HG03460 (cell line): ENCODE data around the gene FAAP24.
"Not testable (repeated sequence)": the region's sequence is repeated elsewhere in the genome, so short reads cannot be mapped to it uniquely, and the experiment has no call there.

Experiments used
- ATAC-seq: cut with Tn5 transposase; IDR thresholded peaks from one replicate; pipeline ENCODE4 v1.9.1; 2021; ENCODE audit not compliant: unreplicated experiment

FAAP24 gene

GRCh38 chr19:32997716-32998355 is 25.8 kb downstream of the FAAP24 start:
- no peak for ATAC-seq

DNA sequence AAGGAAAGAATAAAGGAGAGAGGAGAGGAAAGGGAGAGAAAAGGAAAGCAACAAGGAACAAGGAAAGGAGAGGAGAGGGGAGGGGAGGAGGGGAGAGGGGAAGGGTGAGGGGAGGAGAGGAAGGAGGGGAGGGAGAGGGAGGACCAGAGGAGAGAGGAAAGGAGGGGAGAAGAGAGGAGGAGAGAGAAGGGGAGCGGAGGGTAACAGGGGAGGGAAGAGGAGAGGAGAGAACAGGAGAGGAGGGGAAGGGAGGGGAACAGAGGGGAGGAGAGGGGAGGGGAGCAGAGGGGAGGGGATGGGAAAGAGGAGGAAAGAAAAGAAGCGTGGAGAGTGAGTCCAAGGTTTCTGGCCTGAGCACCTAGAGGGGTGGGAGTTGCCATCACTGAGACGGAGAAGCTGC is 26.7 kb downstream of the FAAP24 start:
- ATAC-seq = no peak

DNA sequence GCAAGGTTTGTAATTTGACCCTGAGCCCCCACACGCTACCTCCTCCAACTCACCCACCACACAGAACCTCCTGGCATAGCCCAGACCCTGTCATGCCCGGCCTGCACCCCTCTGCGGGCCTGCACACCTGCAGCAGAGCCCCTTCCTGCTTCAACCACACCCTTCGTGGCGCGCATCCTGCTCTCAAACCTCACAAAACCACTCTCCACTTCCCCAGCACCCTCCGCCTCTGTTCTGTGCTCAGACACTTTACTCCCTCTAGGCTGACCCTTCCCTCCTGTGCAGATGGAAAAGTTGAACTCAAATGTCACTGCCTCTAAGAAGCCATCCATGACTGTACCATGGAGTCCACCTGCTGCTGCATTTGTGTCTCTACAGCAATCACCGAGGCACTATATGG is 28.5 kb downstream of the FAAP24 start:
- no peak for ATAC-seq

DNA sequence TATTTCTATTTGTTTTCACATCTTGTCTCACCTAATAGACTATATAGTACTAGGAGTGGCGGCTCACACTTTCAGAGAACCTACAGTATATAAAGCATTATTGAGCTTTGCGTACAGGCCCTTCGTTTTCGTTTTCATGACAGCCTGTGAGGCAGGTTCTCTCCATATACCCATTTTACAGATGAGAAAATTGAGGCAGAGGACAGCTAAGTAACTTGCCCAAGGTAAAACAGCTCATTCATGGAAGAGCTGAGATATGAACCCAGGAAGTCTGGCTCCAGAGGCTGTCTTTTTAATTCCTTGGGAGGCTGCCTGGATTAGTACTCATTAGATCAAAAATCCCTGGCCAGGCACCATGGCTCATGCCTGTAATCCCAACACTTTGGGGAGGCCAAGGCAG is 28.9 kb downstream of the FAAP24 start:
- ATAC-seq = no peak

DNA sequence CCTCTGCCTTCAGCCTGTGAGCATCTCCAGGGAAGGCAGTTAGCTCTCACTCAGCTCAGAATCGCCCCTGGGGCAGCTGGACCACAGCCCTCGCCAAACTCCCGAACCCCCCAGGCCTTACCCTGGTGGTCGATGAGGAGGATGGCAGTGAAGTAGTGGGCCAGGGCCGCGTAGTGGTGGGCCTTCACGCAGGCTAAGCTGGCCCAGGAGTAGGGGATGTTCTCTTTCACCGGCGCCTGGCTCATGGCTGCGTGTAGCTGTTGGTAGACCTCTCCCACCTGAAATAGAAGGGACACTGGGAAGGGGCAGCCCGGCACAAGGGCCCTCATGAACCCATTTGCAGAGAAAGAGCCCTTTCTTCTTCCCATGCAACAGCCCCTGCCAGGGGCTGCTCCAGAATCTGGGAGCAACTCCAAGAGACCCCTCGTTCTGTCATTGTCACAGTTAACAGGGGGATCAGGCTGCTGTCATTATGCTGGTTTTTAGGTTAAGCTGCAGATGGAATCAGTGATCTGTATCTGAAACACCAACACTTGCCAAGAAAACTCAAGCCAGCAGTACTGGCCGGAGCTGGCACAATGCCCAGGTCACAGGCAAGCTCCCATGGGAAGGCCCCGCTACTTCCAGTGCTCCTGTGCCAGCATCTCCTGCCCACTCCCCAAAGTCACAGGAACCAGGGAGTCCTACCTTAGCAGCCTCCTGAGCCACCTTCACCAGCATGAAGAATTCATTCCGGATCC is 30.3 kb downstream of the FAAP24 start:
- not testable (repeated sequence) for ATAC-seq

GRCh38 chr19:33003424-33004024 is 31.5 kb downstream of the FAAP24 start:
- not testable (repeated sequence) for ATAC-seq

- ATAC-seq = no peak
Measured at GRCh38 chr19:33005440-33005839, 33.4 kb downstream of the FAAP24 start.

- no peak for ATAC-seq
Measured at GRCh38 chr19:33008738-33009137, 36.7 kb downstream of the FAAP24 start.

DNA sequence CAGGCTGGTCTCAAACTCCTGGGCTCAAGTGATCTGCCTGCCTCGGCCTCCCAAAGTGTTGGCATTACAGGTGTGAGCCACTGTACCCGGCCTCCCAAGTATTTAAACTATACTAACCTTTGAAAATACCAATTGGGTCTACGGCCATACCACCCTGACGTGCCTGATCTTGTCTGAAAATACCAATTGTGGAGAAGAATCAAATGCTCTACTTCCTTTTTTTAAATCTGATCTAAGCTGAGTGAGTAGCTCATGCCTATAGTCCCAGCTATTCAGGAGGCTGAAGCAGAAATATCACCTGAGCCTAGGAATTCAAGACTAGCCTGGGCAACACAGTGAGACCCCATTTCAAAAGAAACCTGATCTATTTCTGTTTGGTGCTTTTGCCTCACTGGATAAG is 38.8 kb downstream of the FAAP24 start:
- not testable (repeated sequence) for ATAC-seq

DNA sequence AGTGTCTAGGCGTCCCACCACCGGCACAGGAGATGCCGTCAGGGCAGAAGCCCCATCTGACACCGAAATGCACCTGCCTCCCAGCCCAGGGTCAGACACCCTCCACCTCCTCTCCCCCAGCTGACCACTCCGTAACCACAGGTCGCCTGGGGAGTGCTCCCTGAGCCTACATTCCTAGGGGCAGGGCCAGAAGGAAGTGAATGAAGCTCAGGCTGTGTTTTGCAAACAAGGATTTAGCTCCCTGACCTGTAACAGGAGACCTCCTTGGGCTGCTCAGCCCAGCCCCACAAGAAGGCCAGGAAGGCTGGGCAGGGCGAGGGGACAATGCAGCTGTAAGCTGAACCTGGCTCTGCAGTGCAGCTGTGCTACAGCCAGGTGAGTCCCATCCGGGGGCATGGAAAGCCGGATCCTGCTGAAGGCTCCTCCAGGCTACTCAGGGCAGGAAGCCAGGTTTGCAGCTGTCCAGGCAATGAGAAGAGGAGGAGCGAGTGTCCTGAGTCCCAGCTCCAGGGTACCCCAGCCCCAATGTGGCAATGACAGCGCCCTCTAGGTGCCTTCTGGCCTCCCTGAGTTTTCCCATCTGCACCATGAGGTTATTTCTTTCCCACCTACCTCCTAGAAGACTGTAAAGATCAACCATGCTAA is 50.6 kb downstream of the FAAP24 start:
- no peak for ATAC-seq

- no peak for ATAC-seq
Measured at GRCh38 chr19:33024398-33024797, 52.4 kb downstream of the FAAP24 start.

GRCh38 chr19:33025468-33026238 is 53.6 kb downstream of the FAAP24 start:
- not testable (repeated sequence) for ATAC-seq

- not testable (repeated sequence) for ATAC-seq
Measured at GRCh38 chr19:33026602-33027001, 54.6 kb downstream of the FAAP24 start.
